ENCODE results near the gene GREB1.

GREB1 gene

DNA sequence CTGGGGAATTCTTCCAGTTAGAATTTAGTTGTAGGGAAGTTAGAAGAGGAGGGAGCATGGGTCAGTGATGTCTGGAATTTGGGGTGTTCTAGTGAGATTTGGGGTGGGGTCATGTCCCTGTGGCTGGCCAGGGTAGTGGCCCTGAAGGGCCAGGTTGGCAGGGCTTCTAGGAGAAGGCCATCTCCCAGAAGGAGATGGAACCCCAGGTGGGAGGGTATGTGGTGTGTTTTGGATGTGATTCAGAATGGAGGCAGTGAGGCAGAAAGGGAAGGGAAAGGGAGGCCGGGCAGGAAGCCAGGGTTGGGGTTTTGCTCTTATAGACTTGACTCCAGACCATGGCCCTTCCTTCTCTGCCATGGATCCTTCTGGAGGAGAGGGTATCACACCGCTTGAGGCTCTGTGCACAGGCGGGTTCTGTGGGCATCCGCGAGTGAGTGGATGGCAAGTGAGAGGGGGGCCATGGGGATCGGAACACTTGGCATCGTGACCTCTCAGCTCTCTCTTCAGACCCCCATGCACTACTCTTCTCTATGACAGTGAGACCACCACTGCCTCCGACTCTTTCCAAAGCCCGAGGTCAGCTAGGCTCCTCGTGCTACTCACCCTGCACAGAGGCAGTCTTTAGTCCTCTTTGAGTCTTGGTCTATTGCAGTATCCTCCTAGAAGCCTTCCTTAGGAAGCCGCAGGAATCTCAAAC, 7.3 kb downstream of the GREB1 start:
- no peaks in the 10 kb centered on the region for H3K36me3 ChIP-seq (ENCODE audit: insufficient read depth)
- H3K4me1 ChIP-seq (ENCODE audit: low read depth, poor library complexity, severe bottlenecking) = peaks cover 20% of the 10 kb centered on the region
- no peak overlapping the region for H3K9ac ChIP-seq
- no peaks in the 10 kb centered on the region for H3K27me3 ChIP-seq (ENCODE audit: insufficient read depth, low read depth)
- TF ChIP-seq, protein P1, sequence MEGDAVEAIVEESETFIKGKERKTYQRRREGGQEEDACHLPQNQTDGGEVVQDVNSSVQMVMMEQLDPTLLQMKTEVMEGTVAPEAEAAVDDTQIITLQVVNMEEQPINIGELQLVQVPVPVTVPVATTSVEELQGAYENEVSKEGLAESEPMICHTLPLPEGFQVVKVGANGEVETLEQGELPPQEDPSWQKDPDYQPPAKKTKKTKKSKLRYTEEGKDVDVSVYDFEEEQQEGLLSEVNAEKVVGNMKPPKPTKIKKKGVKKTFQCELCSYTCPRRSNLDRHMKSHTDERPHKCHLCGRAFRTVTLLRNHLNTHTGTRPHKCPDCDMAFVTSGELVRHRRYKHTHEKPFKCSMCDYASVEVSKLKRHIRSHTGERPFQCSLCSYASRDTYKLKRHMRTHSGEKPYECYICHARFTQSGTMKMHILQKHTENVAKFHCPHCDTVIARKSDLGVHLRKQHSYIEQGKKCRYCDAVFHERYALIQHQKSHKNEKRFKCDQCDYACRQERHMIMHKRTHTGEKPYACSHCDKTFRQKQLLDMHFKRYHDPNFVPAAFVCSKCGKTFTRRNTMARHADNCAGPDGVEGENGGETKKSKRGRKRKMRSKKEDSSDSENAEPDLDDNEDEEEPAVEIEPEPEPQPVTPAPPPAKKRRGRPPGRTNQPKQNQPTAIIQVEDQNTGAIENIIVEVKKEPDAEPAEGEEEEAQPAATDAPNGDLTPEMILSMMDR (conservative IDR thresholded peaks at IDR 0.05; ENCODE audit: low read depth, low read length) = no peak
- peak overlapping the region; percentile 34; the same call in 1 of the 2 replicates for H3K4me2 ChIP-seq
- H3K27ac ChIP-seq = no peak overlapping the region
- H2AFZ ChIP-seq (ENCODE audit: low read depth) = peak overlapping the region; percentile 12; the same call in 1 of the 2 replicates
- no peaks in the 10 kb centered on the region for H3K79me2 ChIP-seq (ENCODE audit: insufficient read depth, low read depth)
- no peak overlapping the region for H3K4me3 ChIP-seq (IDR thresholded peaks at IDR 0.05; ENCODE audit: insufficient read depth, low read depth, low read length)
- no peaks in the 10 kb centered on the region for H4K20me1 ChIP-seq (ENCODE audit: insufficient read depth)

DNA sequence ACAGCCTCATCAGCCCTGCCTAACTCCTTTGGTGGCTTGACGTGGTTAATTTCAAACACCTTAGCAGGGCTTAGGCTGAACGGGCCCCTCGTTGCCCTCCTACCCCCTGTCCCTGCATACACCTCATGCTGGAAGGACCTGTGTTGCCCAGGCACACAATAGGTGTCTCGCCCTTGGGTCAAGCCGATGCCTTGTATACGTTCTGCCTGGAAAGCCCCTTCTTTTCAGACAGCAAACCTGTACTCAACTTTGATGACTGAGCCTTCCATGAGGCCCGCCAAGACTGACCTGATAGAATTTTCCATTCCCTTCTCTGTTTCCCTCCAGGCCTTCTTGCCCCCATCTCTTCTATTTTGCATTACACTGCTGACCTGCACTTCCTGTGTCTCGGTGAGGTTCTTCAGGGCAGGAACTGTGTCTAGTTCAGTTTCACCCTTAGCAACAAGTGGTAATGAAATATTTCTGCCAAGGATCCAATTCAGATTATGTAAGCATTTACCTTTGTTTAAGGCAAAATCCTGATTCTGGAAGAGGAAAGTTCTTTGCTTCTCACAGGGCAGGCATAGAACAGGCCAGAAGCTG, 7.9 kb downstream of the GREB1 start:
- no peaks in the 10 kb centered on the region for H4K20me1 ChIP-seq (ENCODE audit: insufficient read depth)
- H3K36me3 ChIP-seq (ENCODE audit: insufficient read depth) = no peaks in the 10 kb centered on the region
- H3K4me3 ChIP-seq (IDR thresholded peaks at IDR 0.05; ENCODE audit: insufficient read depth, low read depth, low read length) = no peak overlapping the region
- H3K4me1 ChIP-seq (ENCODE audit: low read depth, poor library complexity, severe bottlenecking) = peaks cover 20% of the 10 kb centered on the region
- peak overlapping the region; percentile 12 for H2AFZ ChIP-seq (ENCODE audit: low read depth)
- H3K9ac ChIP-seq = no peak overlapping the region
- H3K4me2 ChIP-seq = peak overlapping the region; percentile 34; the same call in 1 of the 2 replicates
- H3K79me2 ChIP-seq (ENCODE audit: insufficient read depth, low read depth) = no peaks in the 10 kb centered on the region
- TF ChIP-seq, protein P1 (conservative IDR thresholded peaks at IDR 0.05; ENCODE audit: low read depth, low read length) = no peak
- no peaks in the 10 kb centered on the region for H3K27me3 ChIP-seq (ENCODE audit: insufficient read depth, low read depth)
- H3K27ac ChIP-seq = peak overlapping the region; percentile 34

DNA sequence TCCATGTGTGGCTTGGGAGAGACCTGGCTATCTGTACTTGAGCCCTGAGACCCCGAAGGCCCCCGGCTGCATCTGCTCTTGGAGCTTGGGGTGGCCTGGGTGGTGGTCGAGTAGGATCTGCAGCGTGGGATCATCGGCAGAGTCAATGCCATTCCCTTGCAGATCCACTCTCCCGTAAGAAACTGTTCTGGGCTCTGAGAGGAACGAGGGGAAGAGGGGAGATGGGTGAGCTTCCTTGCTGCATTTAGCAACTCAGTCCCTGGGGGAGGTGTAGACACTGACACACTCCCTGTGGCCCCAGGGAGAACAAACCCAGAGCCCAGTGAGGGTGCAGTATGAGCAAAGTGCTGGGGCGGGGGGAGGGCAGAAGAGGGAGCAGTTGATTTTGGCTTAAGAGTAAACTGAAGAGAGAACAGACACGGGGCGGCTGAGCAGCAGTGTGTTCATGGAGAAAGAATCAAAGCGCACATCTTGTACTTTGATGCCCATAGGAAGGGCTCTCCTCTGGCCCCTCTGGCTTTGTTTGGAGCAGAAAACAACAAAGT, 8.5 kb downstream of the GREB1 start:
- H2AFZ ChIP-seq (ENCODE audit: low read depth) = peak overlapping the region; percentile 12; the same call in 1 of the 2 replicates

DNA sequence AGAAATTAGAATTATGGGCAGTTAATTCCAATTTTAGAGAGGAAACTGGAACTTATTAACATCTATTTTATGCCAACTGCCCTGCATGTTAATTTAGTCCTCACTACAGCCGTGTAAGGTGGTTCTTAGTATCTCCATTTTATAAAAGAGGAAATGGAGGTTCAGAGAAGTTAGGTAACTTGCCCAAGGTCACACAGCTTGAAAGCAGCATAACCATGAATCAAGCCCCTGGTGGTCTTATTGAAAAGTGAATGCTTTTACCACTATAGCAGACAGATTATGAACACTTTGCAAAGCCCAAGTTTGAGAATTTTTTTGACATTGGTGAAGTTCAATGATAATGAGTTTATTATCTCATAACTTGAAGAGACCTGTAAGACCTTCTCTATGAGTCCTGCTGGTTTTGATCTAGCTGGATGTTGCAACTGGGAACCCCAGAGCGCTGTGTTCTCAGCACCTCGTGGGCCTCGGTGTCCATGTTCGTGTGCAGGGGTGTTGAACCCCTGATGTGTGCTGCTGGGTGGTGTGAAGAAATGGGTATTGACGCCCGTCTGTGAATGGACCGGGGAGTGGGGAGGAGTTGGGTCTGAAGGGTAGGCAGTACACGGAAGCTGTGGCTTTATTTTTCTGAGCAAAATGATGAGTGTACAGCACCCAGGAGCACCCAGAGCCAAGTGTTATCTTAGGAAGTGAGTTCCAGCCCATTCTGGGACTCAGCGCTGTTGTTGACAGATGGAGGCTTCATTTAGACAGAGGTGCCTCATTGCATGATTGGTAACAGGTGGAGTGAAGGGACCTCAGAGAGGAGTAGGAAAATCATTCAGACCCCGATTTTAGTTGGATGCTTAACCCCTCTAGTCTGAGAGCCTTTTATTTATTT, 9.7 kb downstream of the GREB1 start:
- H3K4me2 ChIP-seq = no peak overlapping the region
- no peak overlapping the region for H3K27ac ChIP-seq
- H4K20me1 ChIP-seq (ENCODE audit: insufficient read depth) = no peaks in the 10 kb centered on the region
- H3K9ac ChIP-seq = no peak overlapping the region
- TF ChIP-seq, protein P1 (conservative IDR thresholded peaks at IDR 0.05; ENCODE audit: low read depth, low read length) = no peak
- H2AFZ ChIP-seq (ENCODE audit: low read depth) = no peak overlapping the region
- H3K4me1 ChIP-seq (ENCODE audit: low read depth, poor library complexity, severe bottlenecking) = peaks cover 20% of the 10 kb centered on the region
- H3K27me3 ChIP-seq (ENCODE audit: insufficient read depth, low read depth) = no peaks in the 10 kb centered on the region
- no peaks in the 10 kb centered on the region for H3K36me3 ChIP-seq (ENCODE audit: insufficient read depth)
- no peak overlapping the region for H3K4me3 ChIP-seq (IDR thresholded peaks at IDR 0.05; ENCODE audit: insufficient read depth, low read depth, low read length)
- no peaks in the 10 kb centered on the region for H3K79me2 ChIP-seq (ENCODE audit: insufficient read depth, low read depth)

More for the DNA sequence above, 8.5 kb downstream of the GREB1 start:
- H3K4me2 ChIP-seq = peak overlapping the region; percentile 34; the same call in 1 of the 2 replicates
- H3K79me2 ChIP-seq (ENCODE audit: insufficient read depth, low read depth) = no peaks in the 10 kb centered on the region
- no peak overlapping the region for H3K9ac ChIP-seq
- H3K4me3 ChIP-seq (IDR thresholded peaks at IDR 0.05; ENCODE audit: insufficient read depth, low read depth, low read length) = no peak overlapping the region
- H3K4me1 ChIP-seq (ENCODE audit: low read depth, poor library complexity, severe bottlenecking) = peaks cover 20% of the 10 kb centered on the region
- no peaks in the 10 kb centered on the region for H3K36me3 ChIP-seq (ENCODE audit: insufficient read depth)
- peak overlapping the region; percentile 34 for H3K27ac ChIP-seq
- no peaks in the 10 kb centered on the region for H4K20me1 ChIP-seq (ENCODE audit: insufficient read depth)
- TF ChIP-seq, protein P1 (conservative IDR thresholded peaks at IDR 0.05; ENCODE audit: low read depth, low read length) = no peak
- H3K27me3 ChIP-seq (ENCODE audit: insufficient read depth, low read depth) = no peaks in the 10 kb centered on the region

Measured in KMS-11 (cell line).